T-cell (primary cell): Measurements from ENCODE around the gene SULF2. TPM values are rescaled to one million over a fixed set of nuclear protein-coding genes. Genes with fewer than 3 reads are reported as not detected.

ENCODE experiments used
- ATAC-seq, 4 experiments: fragments of 200-7000 bp in 3 of 4; fragments of 150-1000 bp in 1 of 4; cut with Tn5 transposase; replicated peaks in 1 of 4; 1 replicate in 3 of 4; 2 replicates in 1 of 4; pipeline ENCODE4 v1.10.0; 2021; ENCODE audit warnings: moderate library complexity in 3 of 4, mild to moderate bottlenecking in 2 of 4, moderate number of reproducible peaks in 1 of 4
- CTCF ChIA-PET, 2 donors: fragments of 300-600 bp; sonication (Branson Sonifier 250); formaldehyde crosslinking; loops; one replicate each; lab custom pipeline; 2022; ENCODE audit warnings: antibody characterized with exemption in 2 of 2; lab: Charles Lee
- POLR2A ChIA-PET, 2 donors: fragments of 300-600 bp; sonication (Branson Sonifier 250); formaldehyde crosslinking; loops; one replicate each; lab custom pipeline; 2022; ENCODE audit warnings: antibody characterized with exemption in 2 of 2; lab: Charles Lee
- DNase-seq, 35 experiments: peaks; one replicate each; pipeline versions ENCODE4 v3.0.0 to v3.0.0-alpha.2; 2013 to 2023
- H3K27ac ChIP-seq: one replicate; pipeline ENCODE4 v1.5.1; 2013; ENCODE audit warnings: low read length
- H3K27me3 ChIP-seq, 2 experiments: replicated peaks in 1 of 2; 1 replicate in 1 of 2; 2 replicates in 1 of 2; pipeline versions ENCODE4 v1.6.1 to v1.7.0; 2013; ENCODE audit warnings: low read length in 1 of 2, mixed read lengths in 1 of 2; ENCODE audit not compliant: control insufficient read depth in 2 of 2, insufficient read depth in 2 of 2; ENCODE audit errors: extremely low read depth in 1 of 2
- H3K36me3 ChIP-seq, 2 donors: 1 replicate in 1 of 2; 2 replicates in 1 of 2; pipeline versions ENCODE4 v1.6.1 to v1.7.0; 2013; ENCODE audit warnings: low read length in 1 of 2; ENCODE audit not compliant: control insufficient read depth in 2 of 2, insufficient read depth in 1 of 2; ENCODE audit errors: extremely low read depth in 1 of 2
- H3K4me1 ChIP-seq, 2 experiments: 1 replicate in 1 of 2; 2 replicates in 1 of 2; pipeline versions ENCODE4 v1.6.1 to v1.7.0; 2013; ENCODE audit warnings: low read length in 2 of 2, mixed read lengths in 1 of 2; ENCODE audit not compliant: insufficient read depth in 2 of 2, control insufficient read depth in 1 of 2; ENCODE audit errors: extremely low read depth in 1 of 2
- H3K4me3 ChIP-seq, 2 donors: 1 replicate in 1 of 2; 2 replicates in 1 of 2; pipeline versions ENCODE4 v1.5.1 to v1.7.0; 2013; ENCODE audit warnings: mild to moderate bottlenecking in 2 of 2, low read length in 1 of 2, moderate library complexity in 1 of 2; ENCODE audit not compliant: control insufficient read depth in 1 of 2; ENCODE audit errors: extremely low read depth in 1 of 2
- H3K9me3 ChIP-seq: 2 replicates; pipeline ENCODE4 v1.7.0; 2013
- H3K27ac Mint-ChIP-seq, 2 donors: one replicate each; pipeline ENCODE4 v1.8.0; 2020 to 2021; ENCODE audit warnings: mild to moderate bottlenecking in 2 of 2, mixed read lengths in 2 of 2
- H3K27me3 Mint-ChIP-seq, 2 donors: one replicate each; pipeline ENCODE4 v1.8.0; 2021 to 2022; ENCODE audit warnings: mixed read lengths in 2 of 2
- H3K36me3 Mint-ChIP-seq: one replicate; pipeline ENCODE4 v1.8.0; 2021; ENCODE audit warnings: mixed read lengths
- H3K4me1 Mint-ChIP-seq, 3 donors: one replicate each; pipeline ENCODE4 v1.8.0; 2020 to 2022; ENCODE audit warnings: mixed read lengths in 3 of 3, mild to moderate bottlenecking in 1 of 3
- H3K4me3 Mint-ChIP-seq, 3 donors: one replicate each; pipeline ENCODE4 v1.8.0; 2020 to 2022; ENCODE audit warnings: mild to moderate bottlenecking in 3 of 3, mixed read lengths in 3 of 3, moderate library complexity in 3 of 3
- H3K9me3 Mint-ChIP-seq, 3 donors: one replicate each; pipeline ENCODE4 v1.8.0; 2020 to 2022; ENCODE audit warnings: mixed read lengths in 3 of 3
- WGBS: methylation state at CpG from one replicate; pipeline ENCODE4 v1.1.5; 2013; ENCODE audit warnings: missing lambda C conversion rate; ENCODE audit not compliant: insufficient coverage; 5-methylcytosine and 5-hydroxymethylcytosine counted together
- total RNA-seq, 35 experiments: library from RNA in 6 of 35; stranded (reverse) in 6 of 35; fragments of 120-200 nt in 1 of 35; gene quantifications; one replicate each; pipeline versions ENCODE4 v1.2.1 to v1.2.4 and lab custom pipeline; 2013 to 2026

The SULF2 gene
- total RNA-seq, 5 donors from 2014 or later (not counting 1 experiment from before 2014, with no cell fraction given): 0.76 to 1.7 (median 1.3) TPM

DNA sequence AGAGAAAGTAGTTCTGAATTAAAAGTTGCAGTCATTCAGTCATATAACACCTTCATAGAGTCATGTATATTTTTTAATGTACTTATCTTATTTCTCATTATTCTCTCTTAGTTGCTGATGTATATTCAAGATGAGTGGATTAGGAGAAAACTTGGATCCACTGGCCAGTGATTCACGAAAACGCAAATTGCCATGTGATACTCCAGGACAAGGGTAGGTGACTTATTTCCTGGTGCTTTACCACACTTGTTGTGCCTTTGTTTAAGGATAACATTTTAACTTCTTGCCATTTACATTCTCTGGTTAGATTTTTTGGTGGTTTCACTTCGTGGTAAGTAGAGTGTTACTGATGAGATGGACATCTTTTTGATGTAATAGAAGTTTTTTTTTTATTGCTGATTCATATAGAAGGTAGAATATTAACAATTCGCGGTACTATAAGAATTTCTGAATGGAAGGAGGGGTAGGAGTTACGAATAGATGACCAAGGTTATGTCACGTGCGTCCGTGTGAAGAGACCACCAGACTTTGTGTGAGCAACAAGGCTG lies 163.1 kb downstream of the SULF2 start:
- ChIA-PET POLR2A (no interaction called here), CTCF (interaction anchor here (0.6 to 3.0 kb wide), 6 partner anchors 12 to 941 kb away, joined by 3 to 20 read pairs (median 5); no protein-coding TSS in a partner anchor)
- DNase-seq (no peak), ATAC-seq (no peak)
- Histone ChIP-seq H3K27ac (no peak overlapping the region), H3K36me3 (peaks cover 0 to 43% of the 10 kb centered on the region in 2 donors), H3K4me1 (no peaks in the 10 kb centered on the region), H3K27me3 (no peaks in the 10 kb centered on the region), H3K4me3 (no peak overlapping the region), H3K9me3 (no peaks in the 10 kb centered on the region)
- H3K27ac Mint-ChIP-seq: no peak overlapping the region
- no peaks in the 10 kb centered on the region for H3K9me3 Mint-ChIP-seq
- 86% methylated on average over 8 of the region's 9 CpGs for WGBS
- peaks cover 29% of the 10 kb centered on the region for H3K36me3 Mint-ChIP-seq
- no peak overlapping the region for H3K4me3 Mint-ChIP-seq
- no peaks in the 10 kb centered on the region for H3K27me3 Mint-ChIP-seq
- H3K4me1 Mint-ChIP-seq: peaks cover 15 to 19% (median 18%) of the 10 kb centered on the region in 3 donors

DNA sequence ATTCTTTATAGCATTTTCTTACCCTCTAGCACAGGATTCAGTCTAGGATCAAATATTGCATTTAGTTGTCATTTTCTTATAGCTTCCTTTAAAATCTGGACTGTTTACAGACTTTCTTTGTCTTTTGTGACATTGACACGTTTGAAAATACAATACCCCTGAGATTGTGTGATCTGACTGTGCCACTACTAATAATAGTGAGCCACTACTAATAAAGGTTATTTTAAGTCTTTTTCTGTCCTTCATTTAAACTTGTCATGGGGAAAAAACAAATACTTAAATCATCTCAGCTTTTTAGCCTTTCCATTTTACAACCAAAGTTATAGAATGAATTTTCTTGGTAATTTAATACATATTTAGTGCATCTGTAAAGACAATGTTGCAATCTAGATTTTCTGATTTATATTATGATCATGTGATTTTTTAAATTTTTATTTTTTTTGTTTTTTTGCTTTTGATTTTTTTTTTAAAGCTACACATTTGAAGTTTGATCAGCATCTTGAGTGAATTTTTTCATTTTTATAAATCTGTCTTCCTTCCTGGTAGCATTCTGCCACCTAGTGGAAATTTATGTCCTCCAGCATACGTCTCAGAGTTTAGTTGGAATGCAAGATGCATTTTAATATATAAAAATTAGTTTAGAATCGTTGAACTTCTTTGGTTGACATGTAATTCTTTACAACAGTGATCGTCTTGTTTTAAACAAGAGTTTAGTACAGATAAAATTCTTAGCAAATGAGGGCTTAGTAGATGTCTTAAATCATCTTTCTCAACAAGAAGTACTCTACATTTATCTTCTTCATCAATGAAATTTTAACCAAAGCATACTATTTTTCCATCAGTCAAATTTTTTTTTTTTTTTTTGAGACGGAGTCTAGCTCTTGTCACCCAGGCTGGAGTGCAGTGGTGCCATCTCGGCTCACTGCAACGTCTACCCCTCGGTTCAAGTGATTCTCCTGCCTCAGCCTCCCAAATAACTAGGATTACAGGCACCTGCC lies 164.2 kb downstream of the SULF2 start:
- no peaks in the 10 kb centered on the region for H3K27me3 ChIP-seq
- DNase-seq (peak in 6 of 35 experiments; percentile 5 to 70 (median 12)), ATAC-seq (peak in 1 of 4 experiments; percentile 51)
- H3K4me1 ChIP-seq: no peaks in the 10 kb centered on the region
- ChIA-PET POLR2A (interaction anchor here (0.6 to 0.8 kb wide), 4 partner anchors 27 to 1114 kb away, joined by 3 to 4 read pairs (median 3); no protein-coding TSS in a partner anchor), CTCF (interaction anchor here (0.5 to 3.0 kb wide), 21 partner anchors 11 to 1836 kb away, joined by 3 to 20 read pairs (median 4); no protein-coding TSS in a partner anchor)
- no peaks in the 10 kb centered on the region for H3K9me3 ChIP-seq
- Mint-ChIP-seq H3K27ac (no peak overlapping the region), H3K9me3 (no peaks in the 10 kb centered on the region), H3K27me3 (no peaks in the 10 kb centered on the region), H3K4me3 (no peak overlapping the region), H3K36me3 (peaks cover 22% of the 10 kb centered on the region), H3K4me1 (peaks cover 19 to 26% (median 22%) of the 10 kb centered on the region in 3 donors)
- WGBS: no CpG with 5 or more reads among the region's 8 CpGs
- H3K4me3 ChIP-seq: no peak overlapping the region
- H3K27ac ChIP-seq: no peak overlapping the region
- H3K36me3 ChIP-seq: peaks cover 0 to 35% of the 10 kb centered on the region in 2 donors

DNA sequence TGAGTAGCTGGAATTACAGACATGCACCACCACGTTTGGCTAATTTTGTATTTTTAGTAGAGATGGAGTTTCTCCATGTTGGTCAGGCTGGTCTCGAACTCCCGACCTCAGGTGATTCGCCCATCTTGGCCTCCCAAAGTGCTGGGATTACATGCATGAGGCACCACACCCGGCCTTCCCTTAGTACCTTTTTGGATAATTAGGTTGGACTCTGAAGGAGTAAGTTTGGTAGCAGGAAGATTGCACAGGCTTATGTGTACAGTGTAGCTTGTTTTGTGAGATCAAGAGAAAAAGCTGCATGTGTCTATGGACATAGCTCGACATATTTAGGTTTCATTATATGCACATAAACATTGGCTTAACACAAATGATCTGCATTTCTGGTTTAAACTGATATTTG lies 166.8 kb downstream of the SULF2 start:
- Histone ChIP-seq H3K9me3 (no peaks in the 10 kb centered on the region), H3K27me3 (no peaks in the 10 kb centered on the region), H3K4me3 (no peak overlapping the region), H3K36me3 (peaks cover 0 to 15% of the 10 kb centered on the region in 2 donors), H3K4me1 (no peaks in the 10 kb centered on the region), H3K27ac (no peak overlapping the region)
- no peak for ATAC-seq
- ChIA-PET POLR2A (interaction anchor here in 1 of 2 donors (0.6 kb wide), 1 partner anchor 288 kb away, joined by 3 read pairs; no protein-coding TSS in a partner anchor), CTCF (interaction anchor here in 1 of 2 donors (0.8 to 1.0 kb wide), 2 partner anchors 115 to 134 kb away, joined by 3 to 7 read pairs; no protein-coding TSS in a partner anchor)
- H3K27me3 Mint-ChIP-seq: no peaks in the 10 kb centered on the region
- no CpG with 5 or more reads among the region's 6 CpGs for WGBS
- DNase-seq: no peak
- H3K9me3 Mint-ChIP-seq: no peaks in the 10 kb centered on the region
- H3K27ac Mint-ChIP-seq: peak overlapping the region in 1 of 2 donors; percentile 77
- no peak overlapping the region for H3K4me3 Mint-ChIP-seq
- peaks cover 30 to 33% (median 30%) of the 10 kb centered on the region in 3 donors for H3K4me1 Mint-ChIP-seq
- peaks cover 15% of the 10 kb centered on the region for H3K36me3 Mint-ChIP-seq

DNA sequence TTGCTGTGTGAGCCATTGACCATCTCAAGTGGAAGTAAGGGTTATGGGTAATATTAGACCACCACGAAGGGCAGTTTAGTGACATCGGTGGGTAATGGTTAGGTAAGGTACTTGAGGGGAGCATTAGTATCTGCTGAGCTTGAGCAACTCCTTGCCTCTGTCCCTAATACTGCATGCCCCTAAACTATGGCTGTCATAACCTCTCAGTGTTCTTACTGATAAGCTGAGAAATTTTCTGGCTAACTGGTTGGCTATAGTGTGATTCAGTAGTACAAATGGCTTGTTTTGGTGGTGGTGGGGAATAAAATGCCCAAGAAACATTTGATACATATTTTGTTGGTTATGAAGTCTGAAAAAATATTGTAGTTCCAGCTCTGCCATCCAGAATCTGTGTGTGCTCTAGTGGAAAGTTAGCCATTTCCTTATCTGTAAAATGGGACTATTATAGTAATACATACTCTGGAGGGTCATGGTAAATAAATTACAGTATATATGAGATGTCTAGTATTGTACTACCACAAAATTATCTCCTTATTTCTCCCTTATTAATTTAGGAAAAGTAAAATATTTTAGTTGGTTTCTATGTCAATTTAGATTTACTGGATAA lies 170.5 kb downstream of the SULF2 start:
- no peaks in the 10 kb centered on the region for H3K27me3 ChIP-seq
- ATAC-seq (no peak), DNase-seq (no peak)
- peaks cover 49 to 58% (median 51%) of the 10 kb centered on the region in 3 donors for H3K4me1 Mint-ChIP-seq
- ChIA-PET CTCF (interaction anchor here (0.5 to 0.9 kb wide), 2 partner anchors 9 to 350 kb away, joined by 3 read pairs; no protein-coding TSS in a partner anchor), POLR2A (no interaction called here)
- H3K4me1 ChIP-seq: peaks cover 0 to 5% of the 10 kb centered on the region in 2 experiments
- WGBS: 100% methylated on average over 2 of the region's 2 CpGs
- peak overlapping the region in 1 of 2 donors; percentile 52 for H3K27ac Mint-ChIP-seq
- no peaks in the 10 kb centered on the region for H3K36me3 ChIP-seq
- no peaks in the 10 kb centered on the region for H3K9me3 ChIP-seq
- H3K4me3 ChIP-seq: no peak overlapping the region
- H3K36me3 Mint-ChIP-seq: peaks cover 17% of the 10 kb centered on the region
- H3K27me3 Mint-ChIP-seq: no peaks in the 10 kb centered on the region
- H3K27ac ChIP-seq: no peak overlapping the region
- no peak overlapping the region for H3K4me3 Mint-ChIP-seq
- no peaks in the 10 kb centered on the region for H3K9me3 Mint-ChIP-seq

DNA sequence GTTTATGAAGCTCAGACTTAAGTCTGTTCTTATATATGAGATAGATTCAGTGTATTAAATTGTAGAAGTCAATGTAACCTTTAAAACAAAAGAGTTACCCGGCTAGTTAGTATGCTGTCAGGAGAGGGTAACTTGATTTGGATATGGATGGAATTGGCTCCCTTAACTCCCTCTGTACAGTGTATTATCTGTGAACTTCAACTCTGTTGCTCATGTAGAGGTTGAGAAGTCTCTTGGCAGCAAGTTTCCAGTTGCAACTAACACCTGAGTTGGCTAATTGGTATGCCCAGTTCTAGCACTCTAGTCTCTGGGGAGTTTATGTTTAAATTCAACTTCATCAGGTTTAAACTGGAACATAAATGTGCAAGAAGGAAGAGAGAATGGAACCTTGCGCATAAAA lies 172.6 kb downstream of the SULF2 start:
- H3K27me3 ChIP-seq: no peaks in the 10 kb centered on the region
- Mint-ChIP-seq H3K27ac (peak overlapping the region; percentile 69 to 73), H3K4me1 (peaks cover 63 to 74% (median 64%) of the 10 kb centered on the region in 3 donors), H3K27me3 (no peaks in the 10 kb centered on the region), H3K4me3 (no peak overlapping the region), H3K36me3 (peaks cover 17% of the 10 kb centered on the region), H3K9me3 (no peaks in the 10 kb centered on the region)
- no peak overlapping the region for H3K4me3 ChIP-seq
- H3K9me3 ChIP-seq: no peaks in the 10 kb centered on the region
- no CpG with 5 or more reads among the region's 2 CpGs for WGBS
- peaks cover 0 to 5% of the 10 kb centered on the region in 2 experiments for H3K4me1 ChIP-seq
- POLR2A ChIA-PET: interaction anchor here in 1 of 2 donors (0.7 kb wide), 1 partner anchor 112 kb away, joined by 4 read pairs; no protein-coding TSS in a partner anchor
- DNase-seq (no peak), ATAC-seq (no peak)
- no peaks in the 10 kb centered on the region for H3K36me3 ChIP-seq
- no peak overlapping the region for H3K27ac ChIP-seq
- CTCF ChIA-PET: interaction anchor here (0.6 kb wide), 2 partner anchors 12 to 339 kb away, joined by 4 to 13 read pairs; no protein-coding TSS in a partner anchor
